K562 (cell line): Measurements from ENCODE around the gene SKAP1. TPM values are rescaled to one million over a fixed set of nuclear protein-coding genes. Genes with fewer than 3 reads are reported as not detected.

Experiments used
- ATAC-seq: fragments of 200-7000 bp; cut with Tn5 transposase; 3 replicates; pipeline ENCODE4 v1.9.1; 2020; ENCODE audit warnings: moderate library complexity
- BruUV-seq: library from RNA; stranded (reverse); fragments of 400-500 nt; replicated peaks from 2 replicates; lab custom pipeline; 2021; lab: Mats Ljungman, UMichigan
- CTCF ChIA-PET: fragments of 300-600 bp; formaldehyde crosslinking; extraction: SDS; loops from one replicate; lab custom pipeline; 2021; ENCODE audit warnings: low intra/inter-chr PET ratio; lab: Yijun Ruan, JAX
- POLR2A ChIA-PET: fragments of 300-600, 350-650 bp; sonication (Branson Sonifier 250); formaldehyde crosslinking; extraction: SDS; loops from one replicate; lab custom pipeline; 2021; ENCODE audit warnings: antibody characterized with exemption, inconsistent platforms; lab: Yijun Ruan, JAX
- DNase-seq, 4 experiments: peaks; one replicate each; pipeline versions ENCODE4 v3.0.0 to v3.0.0-alpha.2; 2011 to 2018; ENCODE audit warnings: low spot score in 3 of 4, mixed read lengths in 3 of 4; ENCODE audit errors: extremely low read depth in 1 of 4
- FAIRE-seq: peaks from 2 replicates; lab custom pipeline; 2011; peaks lifted over from hg19 to GRCh38; lab: Jason Lieb, UNC
- H2AFZ ChIP-seq: 2 replicates; pipeline ENCODE4 v1.6.0; 2011; ENCODE audit warnings: low read depth, low read length, control low read depth, inconsistent platforms
- H3K27ac ChIP-seq: fragments of 200-600 bp; 3 replicates; pipeline ENCODE4 v1.8.0; 2011; ENCODE audit warnings: low read depth, mild to moderate bottlenecking, control low read depth, inconsistent platforms, low read length, moderate library complexity, mixed read lengths; ENCODE audit errors: extremely low read depth
- H3K27me3 ChIP-seq, 2 experiments: fragments of 300-600 bp in 1 of 2; 2 replicates in 1 of 2; 3 replicates in 1 of 2; pipeline versions ENCODE4 v1.6.0 to v1.8.0; 2011; ENCODE audit warnings: inconsistent platforms in 2 of 2, low read length in 2 of 2, mild to moderate bottlenecking in 1 of 2, mixed read lengths in 1 of 2, moderate library complexity in 1 of 2; ENCODE audit not compliant: control insufficient read depth in 2 of 2, insufficient read depth in 2 of 2
- H3K36me3 ChIP-seq: fragments of 300-600 bp; 3 replicates; pipeline ENCODE4 v1.8.0; 2011; ENCODE audit warnings: mild to moderate bottlenecking, low read length, inconsistent platforms; ENCODE audit not compliant: control insufficient read depth, insufficient read depth
- H3K4me1 ChIP-seq, 2 experiments: fragments of 200-600 bp in 1 of 2; replicated peaks in 1 of 2; 2 replicates in 1 of 2; 3 replicates in 1 of 2; pipeline versions ENCODE4 v1.5.1 to v1.8.0; 2011; ENCODE audit warnings: inconsistent platforms in 2 of 2, low read length in 2 of 2, mild to moderate bottlenecking in 1 of 2, mixed read lengths in 1 of 2, moderate library complexity in 1 of 2; ENCODE audit not compliant: control insufficient read depth in 2 of 2, insufficient read depth in 2 of 2
- H3K4me2 ChIP-seq: 2 replicates; pipeline ENCODE4 v1.6.1; 2011; ENCODE audit warnings: low read length, control low read depth, inconsistent platforms, mixed read lengths; ENCODE audit not compliant: insufficient read depth
- H3K4me3 ChIP-seq: fragments of 200-600 bp; sonication (generic), shearing (Covaris generic); 2 replicates; pipeline ENCODE4 v1.5.1; 2016; ENCODE audit warnings: control low read depth, inconsistent platforms
- H3K79me2 ChIP-seq: fragments of 200-600 bp; 3 replicates; pipeline ENCODE4 v1.8.0; 2011; ENCODE audit warnings: low read length, inconsistent platforms; ENCODE audit not compliant: control insufficient read depth, insufficient read depth
- H3K9ac ChIP-seq, 2 experiments: 2 replicates each; pipeline versions ENCODE4 v1.6.0 to v1.6.1; 2011; ENCODE audit warnings: low read depth in 2 of 2, low read length in 2 of 2, control low read depth in 1 of 2, inconsistent platforms in 1 of 2, mild to moderate bottlenecking in 1 of 2, mixed read lengths in 1 of 2; ENCODE audit not compliant: insufficient read depth in 1 of 2
- H3K9me1 ChIP-seq: one replicate; pipeline ENCODE4 v1.6.0; 2011; ENCODE audit warnings: inconsistent platforms, mild to moderate bottlenecking, low read length, moderate library complexity; ENCODE audit not compliant: control insufficient read depth, insufficient read depth
- H3K9me3 ChIP-seq: replicated peaks from 2 replicates; pipeline ENCODE4 v1.5.1; 2011; ENCODE audit warnings: low read depth, low read length, inconsistent platforms; ENCODE audit not compliant: control insufficient read depth, insufficient read depth
- H4K20me1 ChIP-seq: replicated peaks from 2 replicates; pipeline ENCODE4 v1.6.1; 2011; ENCODE audit warnings: low read length, inconsistent platforms, mixed read lengths; ENCODE audit not compliant: control insufficient read depth, insufficient read depth
- ATF3 ChIP-seq, 2 experiments: fragments of 450-650 bp in 1 of 2; sonication (generic) in 1 of 2; formaldehyde crosslinking in 1 of 2; IDR thresholded peaks in 1 of 2; conservative IDR thresholded peaks in 1 of 2; 2 replicates each; pipeline versions ENCODE4 v1.6.1 to v1.8.1; 2016 to 2023; ENCODE audit warnings: mild to moderate bottlenecking in 2 of 2, moderate library complexity in 2 of 2, inconsistent platforms in 1 of 2, missing genetic modification reagents in 1 of 2
- CBX1 ChIP-seq: sonication (generic); IDR thresholded peaks from 2 replicates; pipeline ENCODE4 v1.6.1; 2016; ENCODE audit warnings: antibody characterized with exemption, low read depth, mild to moderate bottlenecking
- CREB3 ChIP-seq: fragments of 450-650 bp; conservative IDR thresholded peaks from 2 replicates; pipeline ENCODE4 v1.6.1; 2016; ENCODE audit warnings: missing genetic modification characterization, low read depth, mild to moderate bottlenecking, missing compliant biosample characterization, moderate library complexity
- E2F6 ChIP-seq, 2 experiments: IDR thresholded peaks; 2 replicates each; pipeline ENCODE4 v1.6.1; 2011; ENCODE audit warnings: borderline replicate concordance in 1 of 2, control low read depth in 1 of 2, low read depth in 1 of 2, low read length in 1 of 2, mild to moderate bottlenecking in 1 of 2, mixed read lengths in 1 of 2, moderate library complexity in 1 of 2; ENCODE audit not compliant: insufficient read depth in 1 of 2, insufficient read length in 1 of 2, poor library complexity in 1 of 2, severe bottlenecking in 1 of 2; ENCODE audit errors: extremely low read depth in 1 of 2
- ERF ChIP-seq: fragments of 450-650 bp; formaldehyde crosslinking; IDR thresholded peaks from 2 replicates; pipeline ENCODE4 v1.4.0; 2020; ENCODE audit warnings: mild to moderate bottlenecking, mixed read lengths
- GTF2E2 ChIP-seq: fragments of 200-800 bp; sonication (Bioruptor generic); IDR thresholded peaks from 2 replicates; pipeline ENCODE4 v1.6.1; 2016; ENCODE audit warnings: missing genetic modification characterization, missing compliant biosample characterization
- NCOA4 ChIP-seq: fragments of 450-650 bp; IDR thresholded peaks from 2 replicates; pipeline ENCODE4 v1.6.1; 2018; ENCODE audit warnings: mild to moderate bottlenecking; ENCODE audit not compliant: partially characterized antibody
- NR2C1 ChIP-seq, 2 experiments: fragments of 450-650 bp; IDR thresholded peaks; 2 replicates each; pipeline ENCODE4 v1.6.1; 2017; ENCODE audit warnings: mild to moderate bottlenecking in 2 of 2, antibody characterized with exemption in 1 of 2, inconsistent platforms in 1 of 2, missing compliant biosample characterization in 1 of 2, missing genetic modification characterization in 1 of 2
- RBBP5 ChIP-seq: fragments of 200-600 bp; sonication (generic); IDR thresholded peaks from 2 replicates; pipeline ENCODE4 v1.6.1; 2012; ENCODE audit warnings: borderline replicate concordance, mild to moderate bottlenecking, low read length, control low read depth, inconsistent platforms; ENCODE audit not compliant: insufficient read depth, poor library complexity, severe bottlenecking
- SIN3B ChIP-seq: fragments of 450-650 bp; IDR thresholded peaks from 2 replicates; pipeline ENCODE4 v1.6.1; 2017; ENCODE audit warnings: low read depth, mild to moderate bottlenecking, moderate library complexity
- SMAD1 ChIP-seq: fragments of 150-350 bp; IDR thresholded peaks from 2 replicates; pipeline ENCODE4 v1.6.1; 2014; ENCODE audit warnings: low read length, low read depth; ENCODE audit not compliant: partially characterized antibody
- STAG1 ChIP-seq: sonication (generic); formaldehyde crosslinking; IDR thresholded peaks from 2 replicates; pipeline ENCODE4 v1.5.0; 2020; ENCODE audit warnings: missing genetic modification reagents, borderline replicate concordance
- TBL1XR1 ChIP-seq, 2 experiments: IDR thresholded peaks; 2 replicates each; pipeline ENCODE4 v1.6.1; 2012; ENCODE audit warnings: improper control_type of control experiment in 2 of 2, low read length in 2 of 2, mild to moderate bottlenecking in 1 of 2
- ZC3H11A ChIP-seq: IDR thresholded peaks from 2 replicates; pipeline ENCODE4 v1.6.1; 2012; ENCODE audit warnings: low read depth, low read length, improper control_type of control experiment
- ZNF507 ChIP-seq: conservative IDR thresholded peaks from 2 replicates; pipeline ENCODE4 v1.6.1; 2017; ENCODE audit warnings: missing genetic modification characterization, missing compliant biosample characterization
- ZNF561 ChIP-seq: fragments of 450-650 bp; formaldehyde crosslinking; conservative IDR thresholded peaks from 2 replicates; pipeline ENCODE4 v1.4.0; 2020; ENCODE audit warnings: mild to moderate bottlenecking, moderate library complexity
- ZNF79 ChIP-seq: fragments of 250-450 bp; sonication (Bioruptor Pico); IDR thresholded peaks from 2 replicates; pipeline ENCODE4 v1.4.0; 2020; ENCODE audit warnings: low read depth, mild to moderate bottlenecking, moderate library complexity
- WGBS: fragments of 100-300 bp; shearing (Covaris generic); methylation state at CpG from one replicate; pipeline ENCODE4 v1.1.6; 2016; ENCODE audit warnings: low coverage, mixed read lengths; ENCODE audit not compliant: insufficient coverage; ENCODE audit errors: missing lambda C conversion rate; 5-methylcytosine and 5-hydroxymethylcytosine counted together
- in situ Hi-C: fragments of 300-500 bp; cut with MboI; formaldehyde crosslinking; loops from 4 replicates; pipeline ENCODE4 v1.15.0; 2018; ENCODE audit warnings: inconsistent platforms, mixed read lengths
- intact Hi-C: fragments of 100-400 bp; cut with micrococcal nuclease; formaldehyde crosslinking; loops from 2 replicates; pipeline ENCODE4 v1.14.2; 2022
- polyA plus RNA-seq, 8 experiments: library from polyadenylated mRNA; depleted of rRNA in 4 of 8; stranded (reverse) in 5 of 8; unstranded in 3 of 8; fragments of >200 nt; fragmentation: Nextera tagmentation in 2 of 8; fragmentation: Illumina TruSeq in 1 of 8; extraction: Ambion mirVana in 2 of 8; extraction: Trizol in 1 of 8; gene quantifications; 2 replicates each; pipeline versions ENCODE4 v1.2.1 to v1.2.3, GENCODE V29; 2011 to 2014; ENCODE audit warnings: inconsistent platforms in 1 of 8, missing spikeins in 1 of 8
- total RNA-seq, 7 experiments: library from RNA; depleted of rRNA in 6 of 7; stranded (reverse); fragments of >200 nt in 6 of 7; fragmentation: Illumina TruSeq in 2 of 7; extraction: Trizol in 2 of 7; gene quantifications; 2 replicates each; pipeline versions ENCODE4 v1.2.1 to v1.2.3, GENCODE V29; 2011 to 2021; ENCODE audit warnings: low replicate concordance in 1 of 7

Gene SKAP1
- total and polyA plus RNA-seq, 9 of the 15 experiments (the other 6 are each of a cell fraction or from before 2014, with no cell fraction given) = 0.06 to 0.80 (median 0.10) TPM; not detected in 4

GRCh38 chr17:48241131-48241591 is 188.9 kb downstream of the SKAP1 start (continued):
- TF ChIP-seq GTF2E2 = peak; percentile 60; the same call in 1 of the 2 replicates
- no peak for TF ChIP-seq STAG1 (CRISPR knock-in tag)
- TF ChIP-seq NR2C1 (IDR thresholded peaks at IDR 0.05) = peak; percentile 89
- peak; percentile 92 for TF ChIP-seq NR2C1 (tag; IDR thresholded peaks at IDR 0.05)
- peak in 1 of 2 experiments; percentile 73 for TF ChIP-seq E2F6 (IDR thresholded peaks at IDR 0.05; ENCODE audit: borderline replicate concordance in 1 of 2, extremely low read depth in 1 of 2, insufficient read depth in 1 of 2, insufficient read length in 1 of 2, low read depth in 1 of 2, low read length in 1 of 2, poor library complexity in 1 of 2, severe bottlenecking in 1 of 2)
- TF ChIP-seq ZNF507 = no peak
- TF ChIP-seq ERF = no peak
- no peak for TF ChIP-seq SMAD1
- TF ChIP-seq SIN3B = no peak
- no peak for TF ChIP-seq ZC3H11A

GRCh38 chr17:48240562-48241130 is 189.4 kb downstream of the SKAP1 start:
- peak overlapping the region; percentile 88 for H2AFZ ChIP-seq
- peak in 2 of 4 experiments; percentile 25 to 46 for DNase-seq
- H3K27me3 ChIP-seq = no peaks in the 10 kb centered on the region
- H3K9ac ChIP-seq = peak overlapping the region in 1 of 2 experiments; percentile 36; a peak in 1 of 4 replicates
- no peaks in the 10 kb centered on the region; the same call in 2 of the 3 replicates for H3K36me3 ChIP-seq
- CTCF ChIA-PET = no interaction called here
- BruUV-seq = no TSS peak
- peak; percentile 23 for ATAC-seq
- in situ Hi-C loops (no loop called here), intact Hi-C loops (no loop called here)
- H3K27ac ChIP-seq = peak overlapping the region; percentile 74
- no peaks in the 10 kb centered on the region for H3K9me1 ChIP-seq
- 5% methylated on average over 2 of the region's 2 CpGs for WGBS
- H3K79me2 ChIP-seq = no peaks in the 10 kb centered on the region
- no peaks in the 10 kb centered on the region for H3K9me3 ChIP-seq
- H4K20me1 ChIP-seq = no peaks in the 10 kb centered on the region
- H3K4me3 ChIP-seq = no peak overlapping the region
- H3K4me2 ChIP-seq = peak overlapping the region; percentile 47; the same call in 1 of the 2 replicates
- peak; percentile 15 for FAIRE-seq
- POLR2A ChIA-PET = interaction anchor here (1.4 to 1.6 kb wide), 4 partner anchors 9 to 25 kb away, joined by 3 to 6 read pairs (median 5); no protein-coding TSS in a partner anchor
- H3K4me1 ChIP-seq = peaks cover 12 to 70% of the 10 kb centered on the region in 2 experiments
- TF ChIP-seq TBL1XR1 (IDR thresholded peaks at IDR 0.05; ENCODE audit: low read length in 2 of 2) = no peak
- no peak for TF ChIP-seq ZNF79 (CRISPR knock-in tag)
- no peak for TF ChIP-seq CBX1
- TF ChIP-seq ATF3 (IDR thresholded peaks at IDR 0.05) = peak; percentile 62
- TF ChIP-seq ATF3 (CRISPR knock-in tag; conservative IDR thresholded peaks at IDR 0.05) = no peak
- 0 out of 2 replicates have a peak, but pooled peaks have one; percentile 44 for TF ChIP-seq CREB3 (tag)
- TF ChIP-seq ZNF561 (CRISPR knock-in tag) = no peak
- no peak for TF ChIP-seq NCOA4
- peak; percentile 17 for TF ChIP-seq RBBP5
